ENCODE results near the gene CNR1. TPM values are rescaled to one million over a fixed set of nuclear protein-coding genes. Genes with fewer than 3 reads are reported as not detected.

The CNR1 gene
- total RNA-seq, 1 donor from 2014 or later, result 9.9 TPM

DNA sequence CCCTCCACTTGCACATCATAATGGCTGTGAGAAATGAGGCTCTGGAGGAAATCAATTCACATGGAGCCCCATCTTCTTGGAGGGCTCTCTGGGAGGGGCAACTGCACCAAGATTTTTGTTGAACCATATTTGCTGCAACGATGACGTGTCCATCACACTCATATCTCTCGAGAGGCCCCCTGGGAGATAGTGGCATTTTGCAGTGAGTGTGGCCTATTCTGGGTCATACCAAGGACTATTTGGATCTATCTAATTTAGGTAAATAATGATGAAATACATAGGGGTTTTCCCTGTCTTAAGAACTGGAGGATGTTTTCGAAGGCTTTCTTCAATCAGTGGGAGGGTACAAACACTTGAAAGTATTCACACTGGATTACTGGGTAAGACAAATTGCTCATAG is 31.6 kb downstream of the CNR1 start:
- peaks cover 7% of the 10 kb centered on the region for H3K27me3 Mint-ChIP-seq (ENCODE audit: low read depth)
- H3K4me3 Mint-ChIP-seq, result no peak overlapping the region
- H3K27ac Mint-ChIP-seq (ENCODE audit: unreplicated experiment), result no peak overlapping the region
- DNase-seq (ENCODE audit: low read depth, low spot score), result no peak
- TF ChIP-seq, protein P1, sequence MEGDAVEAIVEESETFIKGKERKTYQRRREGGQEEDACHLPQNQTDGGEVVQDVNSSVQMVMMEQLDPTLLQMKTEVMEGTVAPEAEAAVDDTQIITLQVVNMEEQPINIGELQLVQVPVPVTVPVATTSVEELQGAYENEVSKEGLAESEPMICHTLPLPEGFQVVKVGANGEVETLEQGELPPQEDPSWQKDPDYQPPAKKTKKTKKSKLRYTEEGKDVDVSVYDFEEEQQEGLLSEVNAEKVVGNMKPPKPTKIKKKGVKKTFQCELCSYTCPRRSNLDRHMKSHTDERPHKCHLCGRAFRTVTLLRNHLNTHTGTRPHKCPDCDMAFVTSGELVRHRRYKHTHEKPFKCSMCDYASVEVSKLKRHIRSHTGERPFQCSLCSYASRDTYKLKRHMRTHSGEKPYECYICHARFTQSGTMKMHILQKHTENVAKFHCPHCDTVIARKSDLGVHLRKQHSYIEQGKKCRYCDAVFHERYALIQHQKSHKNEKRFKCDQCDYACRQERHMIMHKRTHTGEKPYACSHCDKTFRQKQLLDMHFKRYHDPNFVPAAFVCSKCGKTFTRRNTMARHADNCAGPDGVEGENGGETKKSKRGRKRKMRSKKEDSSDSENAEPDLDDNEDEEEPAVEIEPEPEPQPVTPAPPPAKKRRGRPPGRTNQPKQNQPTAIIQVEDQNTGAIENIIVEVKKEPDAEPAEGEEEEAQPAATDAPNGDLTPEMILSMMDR (conservative IDR thresholded peaks at IDR 0.05), result no peak
- H3K36me3 Mint-ChIP-seq (ENCODE audit: low read depth), result no peaks in the 10 kb centered on the region
- H3K9me3 Mint-ChIP-seq, result no peaks in the 10 kb centered on the region
- no peaks in the 10 kb centered on the region for H3K4me1 Mint-ChIP-seq

DNA sequence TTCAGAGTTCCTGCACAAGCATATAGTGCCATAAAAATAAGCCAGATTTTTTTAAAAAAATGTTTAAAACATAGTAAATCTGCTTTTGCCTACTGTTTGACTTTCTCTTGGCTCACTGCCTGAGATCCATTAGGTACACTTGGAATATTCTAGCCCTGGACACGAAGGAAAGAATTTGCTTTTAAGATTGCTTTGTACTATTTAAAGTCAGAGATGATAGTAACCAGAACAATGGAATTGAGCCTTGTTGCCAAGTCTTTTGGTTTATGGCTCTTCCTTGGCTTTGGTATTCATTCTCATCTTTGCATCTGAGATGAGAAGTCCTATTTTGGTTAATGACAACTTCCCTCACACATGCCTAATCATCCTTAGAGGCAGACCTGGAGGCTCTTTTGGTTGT is 32.4 kb downstream of the CNR1 start:
- DNase-seq (ENCODE audit: low read depth, low spot score), result no peak
- H3K9me3 Mint-ChIP-seq, result no peaks in the 10 kb centered on the region
- H3K27ac Mint-ChIP-seq (ENCODE audit: unreplicated experiment), result no peak overlapping the region
- peaks cover 7% of the 10 kb centered on the region for H3K27me3 Mint-ChIP-seq (ENCODE audit: low read depth)
- TF ChIP-seq, protein P1 (conservative IDR thresholded peaks at IDR 0.05), result no peak
- no peak overlapping the region for H3K4me3 Mint-ChIP-seq
- H3K36me3 Mint-ChIP-seq (ENCODE audit: low read depth), result no peaks in the 10 kb centered on the region
- no peaks in the 10 kb centered on the region for H3K4me1 Mint-ChIP-seq

DNA sequence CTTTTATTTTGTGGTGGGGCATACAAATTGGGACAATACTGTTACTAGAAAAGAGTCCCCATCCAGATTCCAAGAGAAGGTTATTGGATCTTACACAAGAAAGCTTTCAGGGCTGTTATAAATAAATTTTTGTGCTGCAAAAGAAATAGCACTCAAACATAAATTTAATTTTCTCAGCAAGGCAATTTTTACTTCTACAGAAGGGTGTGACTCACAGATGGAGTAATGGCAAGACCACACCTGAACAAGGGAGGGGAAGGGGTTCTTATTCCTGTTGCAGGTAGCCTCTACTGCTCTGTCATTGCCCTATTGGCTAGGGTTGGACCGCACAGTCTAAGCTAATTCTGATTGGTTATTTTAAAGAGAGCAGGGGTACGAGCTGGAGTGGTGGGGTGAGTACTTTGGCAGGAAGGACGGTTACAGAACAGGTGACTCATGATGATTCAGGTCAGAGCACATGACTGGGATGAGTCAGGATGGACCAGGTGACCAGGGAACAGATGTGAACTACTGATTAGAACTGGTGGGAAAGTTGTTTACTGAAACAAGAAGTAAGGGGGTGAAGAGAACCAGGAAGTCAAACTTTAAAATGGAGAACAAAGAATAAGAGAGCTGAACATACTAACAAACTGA is 41.1 kb downstream of the CNR1 start:
- H3K4me3 Mint-ChIP-seq, result no peak overlapping the region
- DNase-seq (ENCODE audit: low read depth, low spot score), result no peak
- H3K27ac Mint-ChIP-seq (ENCODE audit: unreplicated experiment), result no peak overlapping the region
- no peaks in the 10 kb centered on the region for H3K36me3 Mint-ChIP-seq (ENCODE audit: low read depth)
- peaks cover 2% of the 10 kb centered on the region for H3K9me3 Mint-ChIP-seq
- H3K4me1 Mint-ChIP-seq, result peaks cover 2% of the 10 kb centered on the region
- TF ChIP-seq, protein P1 (conservative IDR thresholded peaks at IDR 0.05), result no peak
- peaks cover 3% of the 10 kb centered on the region for H3K27me3 Mint-ChIP-seq (ENCODE audit: low read depth)

DNA sequence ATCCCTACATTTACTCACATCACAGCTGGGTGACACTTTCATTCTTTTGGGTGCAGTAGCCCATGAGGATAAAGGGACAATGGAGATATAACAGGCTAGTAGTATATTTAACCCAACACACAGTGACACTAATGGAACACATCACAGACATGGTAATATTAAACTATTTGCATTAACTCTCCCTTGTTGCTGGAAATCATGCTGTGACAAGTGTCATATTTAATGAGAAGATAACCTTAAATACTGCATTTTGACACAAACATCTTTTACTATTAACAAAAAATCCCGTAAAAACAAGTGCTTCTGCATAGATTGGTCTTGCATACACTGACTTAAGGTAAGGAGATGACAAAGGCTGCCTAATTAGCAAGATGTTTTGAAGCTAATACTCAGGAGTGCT is 45.5 kb downstream of the CNR1 start:
- Mint-ChIP-seq H3K27me3 (ENCODE audit: low read depth) (no peaks in the 10 kb centered on the region), H3K36me3 (ENCODE audit: low read depth) (no peaks in the 10 kb centered on the region), H3K4me1 (peaks cover 5% of the 10 kb centered on the region), H3K4me3 (no peak overlapping the region), H3K9me3 (peaks cover 2% of the 10 kb centered on the region), H3K27ac (ENCODE audit: unreplicated experiment) (no peak overlapping the region)
- no peak for DNase-seq (ENCODE audit: low read depth, low spot score)
- TF ChIP-seq, protein P1 (conservative IDR thresholded peaks at IDR 0.05), result no peak

DNA sequence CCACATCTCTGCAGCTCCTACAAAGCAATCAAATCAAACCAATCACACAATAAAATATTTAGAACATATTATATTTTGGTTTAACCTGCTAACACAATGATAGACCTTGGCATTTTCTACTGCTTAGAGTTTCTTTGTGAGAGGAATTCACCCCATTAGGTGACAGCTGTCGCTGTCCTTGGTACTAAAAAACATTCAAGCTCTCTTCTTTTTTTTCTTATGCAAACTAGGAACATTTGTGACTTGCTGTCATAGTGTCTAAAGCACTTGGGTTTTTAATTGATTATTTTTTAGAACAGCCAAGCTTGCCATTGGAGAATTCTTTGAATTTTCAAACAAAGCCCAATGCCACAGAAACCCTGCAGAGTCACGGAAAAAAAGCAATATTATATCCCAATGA is 46.4 kb downstream of the CNR1 start:
- H3K27me3 Mint-ChIP-seq (ENCODE audit: low read depth), result no peaks in the 10 kb centered on the region
- H3K9me3 Mint-ChIP-seq, result no peaks in the 10 kb centered on the region
- H3K27ac Mint-ChIP-seq (ENCODE audit: unreplicated experiment), result no peak overlapping the region
- TF ChIP-seq, protein P1 (conservative IDR thresholded peaks at IDR 0.05), result no peak
- no peak overlapping the region for H3K4me3 Mint-ChIP-seq
- no peaks in the 10 kb centered on the region for H3K36me3 Mint-ChIP-seq (ENCODE audit: low read depth)
- H3K4me1 Mint-ChIP-seq, result peaks cover 5% of the 10 kb centered on the region
- DNase-seq (ENCODE audit: low read depth, low spot score), result no peak
